GM20000 (cell line): ENCODE results near the gene NOTUM.

ENCODE experiments used
- DNase-seq: peaks from one replicate; pipeline ENCODE4 v3.0.0; 2012; ENCODE audit warnings: low spot score
- TF ChIP-seq, protein P1 (sequence below): IDR thresholded peaks from 2 replicates; pipeline ENCODE4 v1.5.1; 2012; ENCODE audit warnings: mild to moderate bottlenecking, control low read depth; ENCODE audit errors: extremely low read depth, missing control alignments

NOTUM gene

DNA sequence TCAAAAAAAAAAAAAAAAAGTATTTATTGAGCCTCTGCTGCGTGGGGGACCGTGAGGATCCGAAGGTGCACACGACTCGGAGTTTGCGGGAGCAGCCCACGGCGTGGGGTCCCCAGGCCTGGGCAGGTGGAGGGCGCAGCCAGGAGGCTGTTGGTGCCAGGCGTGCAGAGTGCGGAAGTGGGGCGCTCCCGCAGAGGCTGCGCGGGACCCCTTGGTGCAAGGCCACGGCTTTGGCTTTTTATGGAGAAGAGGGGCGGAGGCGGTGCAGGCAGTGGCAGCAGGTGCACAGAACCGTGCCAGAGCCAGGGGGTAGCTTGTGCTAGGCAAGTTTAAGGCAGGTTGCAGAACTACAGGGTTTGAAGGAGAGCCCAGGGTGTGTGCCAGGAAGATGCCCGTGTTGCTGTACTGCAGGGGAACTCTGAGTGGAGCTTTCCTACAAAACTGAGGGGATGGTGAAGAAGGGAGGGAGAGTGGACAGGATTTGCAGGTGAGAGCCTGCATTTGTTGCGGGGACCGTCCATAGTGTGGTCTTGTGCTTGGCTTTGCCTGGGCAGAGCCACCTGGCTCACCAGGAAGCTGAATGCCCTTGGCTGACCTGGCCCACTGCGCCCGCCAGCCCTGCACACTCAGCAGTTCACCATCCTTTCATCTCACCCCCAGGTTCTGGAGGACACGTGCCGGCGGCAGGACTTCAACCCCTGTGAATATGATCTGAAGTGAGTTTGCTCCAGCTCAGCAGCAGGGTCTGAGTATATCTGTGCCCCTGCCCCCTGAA lies 17.7 kb upstream of the NOTUM start:
- no peak for DNase-seq
- TF ChIP-seq, protein P1, sequence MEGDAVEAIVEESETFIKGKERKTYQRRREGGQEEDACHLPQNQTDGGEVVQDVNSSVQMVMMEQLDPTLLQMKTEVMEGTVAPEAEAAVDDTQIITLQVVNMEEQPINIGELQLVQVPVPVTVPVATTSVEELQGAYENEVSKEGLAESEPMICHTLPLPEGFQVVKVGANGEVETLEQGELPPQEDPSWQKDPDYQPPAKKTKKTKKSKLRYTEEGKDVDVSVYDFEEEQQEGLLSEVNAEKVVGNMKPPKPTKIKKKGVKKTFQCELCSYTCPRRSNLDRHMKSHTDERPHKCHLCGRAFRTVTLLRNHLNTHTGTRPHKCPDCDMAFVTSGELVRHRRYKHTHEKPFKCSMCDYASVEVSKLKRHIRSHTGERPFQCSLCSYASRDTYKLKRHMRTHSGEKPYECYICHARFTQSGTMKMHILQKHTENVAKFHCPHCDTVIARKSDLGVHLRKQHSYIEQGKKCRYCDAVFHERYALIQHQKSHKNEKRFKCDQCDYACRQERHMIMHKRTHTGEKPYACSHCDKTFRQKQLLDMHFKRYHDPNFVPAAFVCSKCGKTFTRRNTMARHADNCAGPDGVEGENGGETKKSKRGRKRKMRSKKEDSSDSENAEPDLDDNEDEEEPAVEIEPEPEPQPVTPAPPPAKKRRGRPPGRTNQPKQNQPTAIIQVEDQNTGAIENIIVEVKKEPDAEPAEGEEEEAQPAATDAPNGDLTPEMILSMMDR = no peak

DNA sequence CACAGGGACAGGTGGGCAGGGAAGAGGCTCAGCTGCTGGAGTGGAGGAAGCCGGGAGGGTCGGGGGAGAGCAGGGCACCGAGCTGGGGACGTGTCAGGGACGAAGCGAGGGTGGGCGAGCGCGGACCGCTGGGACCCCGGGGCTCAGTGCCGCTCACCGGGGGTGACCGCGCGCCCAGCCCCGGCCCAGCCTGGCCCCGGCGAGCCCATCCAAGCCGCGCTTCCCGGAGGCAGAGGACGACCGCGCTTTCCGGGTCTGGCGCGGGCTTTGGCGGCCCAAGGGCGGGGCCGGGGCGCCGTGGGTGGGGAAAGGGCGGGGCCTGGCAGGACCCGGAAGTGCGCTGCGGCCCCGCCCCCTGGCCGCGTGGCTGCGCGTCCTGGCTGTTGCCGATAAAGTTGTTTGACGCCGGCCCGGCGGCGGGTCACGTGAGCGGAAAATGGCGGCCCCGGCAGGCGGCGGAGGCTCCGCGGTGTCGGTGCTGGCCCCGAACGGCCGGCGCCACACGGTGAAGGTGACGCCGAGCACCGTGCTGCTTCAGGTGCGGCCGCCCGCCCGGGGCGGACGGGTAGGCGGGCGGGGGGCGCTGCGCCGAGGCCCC lies 16.3 kb upstream of the NOTUM start, which contains the start of gene ASPSCR1:
ASPSCR1 (plus strand) TSS at position 419 of the 598 bp plus-strand sequence; CDS start at position 437, 18 bp downstream.
- TF ChIP-seq, protein P1 = no peak
- DNase-seq = peak; percentile 98

DNA sequence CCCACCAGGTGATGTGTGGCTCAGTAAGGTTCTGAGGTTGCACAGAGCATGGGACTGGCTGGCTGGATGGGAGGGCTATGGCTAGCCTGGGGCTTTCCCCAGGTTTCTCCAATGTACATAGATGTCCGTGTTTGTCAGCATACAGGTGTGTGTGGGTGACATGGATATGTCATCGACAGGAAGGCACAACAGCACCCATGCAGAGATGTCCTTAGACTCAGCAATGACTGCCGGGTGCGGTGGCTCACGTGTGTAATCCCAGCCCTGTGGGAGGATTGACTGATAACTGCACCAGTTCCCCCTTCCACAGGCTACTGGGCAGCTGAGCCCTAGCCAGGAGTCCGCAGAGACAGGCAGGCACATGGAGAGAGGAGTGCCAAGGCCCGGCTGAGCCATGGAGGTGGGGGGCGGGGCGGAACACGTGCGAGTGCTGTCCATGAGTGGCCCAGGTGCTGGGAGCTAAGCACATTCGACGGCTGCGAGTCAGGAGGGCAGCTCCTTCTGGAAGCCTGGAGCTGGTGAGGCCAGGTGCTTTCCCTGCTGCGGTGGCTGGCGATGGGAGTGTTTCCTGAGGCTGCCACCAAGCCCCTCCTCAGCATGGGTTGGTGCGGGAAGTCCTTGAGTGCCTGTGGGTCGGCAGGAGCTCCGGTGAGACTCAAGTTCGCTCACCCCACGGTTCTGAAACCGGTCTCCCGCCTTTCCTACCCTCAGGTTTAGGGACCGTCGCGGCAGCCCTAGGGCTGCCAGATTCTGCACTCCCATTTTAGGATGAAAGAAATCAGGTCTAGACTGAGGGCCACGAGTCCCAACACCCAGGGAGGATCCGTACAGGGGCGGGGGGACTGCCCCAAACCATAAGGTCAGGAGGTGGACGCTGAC lies 15.6 kb upstream of the NOTUM start:
- DNase-seq = no peak
- TF ChIP-seq, protein P1 = no peak

DNA sequence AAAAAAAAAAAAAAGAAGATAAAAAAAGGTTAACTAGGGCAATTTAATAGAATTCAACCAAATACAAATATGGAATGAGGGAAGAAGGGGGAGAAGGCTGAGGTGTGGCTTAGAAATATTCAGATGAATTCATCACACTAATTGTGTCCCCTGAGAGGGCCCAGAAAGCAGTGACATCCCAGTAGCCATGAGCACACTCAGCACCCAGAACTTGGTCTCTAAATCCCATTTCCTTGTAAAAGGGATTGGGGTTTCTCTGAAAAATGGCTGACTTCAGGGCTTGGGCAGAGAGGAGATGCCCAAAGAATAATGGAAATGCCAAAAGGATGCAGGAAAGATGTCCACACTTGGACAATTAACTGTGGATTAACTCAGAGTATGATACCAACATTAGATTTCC lies 12.4 kb upstream of the NOTUM start:
- DNase-seq = no peak
- TF ChIP-seq, protein P1 = no peak

DNA sequence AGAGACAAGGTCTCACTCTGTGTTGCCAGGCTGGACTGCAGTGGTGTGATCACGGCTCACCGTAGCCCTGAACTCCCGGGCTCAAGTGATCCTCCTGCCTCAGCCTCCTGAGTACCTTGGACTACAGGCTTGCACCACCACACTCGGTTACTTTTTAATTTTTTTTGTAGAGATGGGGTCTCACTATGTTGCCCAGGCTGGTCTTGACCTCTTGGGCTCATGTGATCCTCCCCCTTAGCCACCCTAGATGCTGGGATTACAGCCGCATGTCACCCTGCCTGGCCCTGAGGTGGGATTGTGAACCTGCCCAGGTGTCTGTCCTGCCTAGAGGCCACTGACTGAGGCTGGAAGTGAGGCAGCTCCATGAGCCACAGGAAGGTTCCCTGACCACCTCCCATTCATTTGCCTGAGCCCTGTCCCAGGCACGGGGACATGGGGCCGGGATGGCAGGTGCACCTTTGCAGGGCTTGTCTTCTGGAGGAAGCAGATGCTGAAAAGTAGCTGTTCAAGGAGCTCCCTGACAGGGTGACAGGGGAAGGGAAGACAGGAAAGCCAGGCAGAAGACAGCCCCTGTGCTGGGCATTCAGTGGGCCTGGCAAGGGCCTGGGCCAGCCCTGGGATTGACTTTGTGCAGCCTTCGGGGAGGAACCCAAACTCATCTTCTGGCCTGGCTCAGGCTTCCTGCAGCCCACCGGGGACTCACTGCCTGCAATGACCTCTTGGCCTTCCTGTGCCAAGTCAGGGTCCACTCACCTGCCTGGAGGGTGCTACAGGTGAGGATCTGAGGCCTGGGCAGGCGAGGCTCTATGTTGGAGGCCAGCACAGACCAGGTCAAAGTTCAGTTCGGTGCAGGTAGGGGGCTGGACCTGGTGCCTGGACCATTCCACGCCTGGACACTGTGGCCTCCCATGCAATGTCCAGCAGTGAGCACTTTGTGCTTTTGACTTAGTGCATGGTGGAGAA lies 8.1 kb upstream of the NOTUM start:
- TF ChIP-seq, protein P1 = no peak

DNA sequence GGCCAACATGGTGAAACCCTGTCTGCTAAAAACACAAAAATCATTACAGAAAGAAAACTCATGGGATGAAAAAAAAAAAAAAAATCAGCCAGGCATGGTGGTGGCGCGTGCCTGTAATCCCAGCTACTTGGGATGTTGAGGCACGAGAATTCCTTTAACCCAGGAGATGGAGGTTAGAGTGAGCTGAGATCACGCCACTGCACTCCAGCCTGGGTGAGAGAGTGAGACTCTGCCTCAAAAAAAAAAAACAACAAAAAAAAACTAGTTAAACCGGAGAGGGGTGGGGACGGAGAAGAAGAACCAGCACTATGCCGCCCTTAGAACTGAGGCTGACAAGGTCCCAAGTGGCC lies 7.4 kb upstream of the NOTUM start:
- TF ChIP-seq, protein P1 = no peak
- no peak for DNase-seq

More for the DNA sequence above, 8.1 kb upstream of the NOTUM start:
- no peak for DNase-seq
